GM21515 (cell line): ENCODE data around the gene SNX1.

ENCODE experiments used
- ATAC-seq: cut with Tn5 transposase; IDR thresholded peaks from one replicate; pipeline ENCODE4 v1.9.1; 2021; ENCODE audit not compliant: unreplicated experiment

The SNX1 gene

GRCh38 chr15:64162478-64162868 lies 66.7 kb downstream of the SNX1 start:
- ATAC-seq, result no peak

- peak; percentile 88 for ATAC-seq
Observed at GRCh38 chr15:64162869-64163658, 67.3 kb downstream of the SNX1 start, which contains the start of gene PPIB. Gene PPIB (minus strand): TSS chr15:64163022. CDS start chr15:64162986, 36 bp downstream.

DNA sequence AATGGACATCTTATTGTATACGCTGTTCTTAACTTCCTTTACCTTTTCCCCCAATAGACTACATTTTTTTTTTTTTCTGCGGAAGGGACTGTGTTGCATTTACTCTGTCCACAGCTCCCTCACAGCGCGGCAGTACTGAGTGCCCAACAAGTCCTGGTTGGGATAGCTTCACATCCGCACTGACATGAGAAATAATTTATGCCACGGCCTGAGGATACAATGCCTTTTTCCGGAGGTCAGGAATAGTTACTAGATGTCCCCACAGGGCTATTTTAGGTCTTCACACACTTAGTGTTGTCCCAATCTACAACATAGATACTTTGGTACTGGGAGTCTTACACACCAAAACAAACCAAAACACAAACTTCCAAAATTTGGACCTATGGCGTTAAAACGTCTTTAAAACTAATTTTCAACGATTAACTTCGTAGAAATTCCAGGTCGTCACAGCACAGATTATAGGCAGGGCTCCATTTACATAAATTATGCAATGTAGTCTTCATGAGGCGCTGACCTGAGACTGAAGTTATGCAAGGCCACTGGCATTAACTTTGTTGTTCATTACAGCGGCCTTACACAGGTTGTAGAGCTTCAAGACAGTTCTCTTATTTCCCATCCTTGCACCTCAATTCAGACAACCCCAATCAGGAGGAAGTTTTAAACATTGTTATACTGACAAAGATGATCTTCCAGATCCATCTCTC lies 68.0 kb downstream of the SNX1 start:
- peak; percentile 11 for ATAC-seq

GRCh38 chr15:64164436-64164835 lies 68.7 kb downstream of the SNX1 start:
- ATAC-seq, result no peak

- no peak for ATAC-seq
Observed at GRCh38 chr15:64166102-64166890, 70.5 kb downstream of the SNX1 start.

DNA sequence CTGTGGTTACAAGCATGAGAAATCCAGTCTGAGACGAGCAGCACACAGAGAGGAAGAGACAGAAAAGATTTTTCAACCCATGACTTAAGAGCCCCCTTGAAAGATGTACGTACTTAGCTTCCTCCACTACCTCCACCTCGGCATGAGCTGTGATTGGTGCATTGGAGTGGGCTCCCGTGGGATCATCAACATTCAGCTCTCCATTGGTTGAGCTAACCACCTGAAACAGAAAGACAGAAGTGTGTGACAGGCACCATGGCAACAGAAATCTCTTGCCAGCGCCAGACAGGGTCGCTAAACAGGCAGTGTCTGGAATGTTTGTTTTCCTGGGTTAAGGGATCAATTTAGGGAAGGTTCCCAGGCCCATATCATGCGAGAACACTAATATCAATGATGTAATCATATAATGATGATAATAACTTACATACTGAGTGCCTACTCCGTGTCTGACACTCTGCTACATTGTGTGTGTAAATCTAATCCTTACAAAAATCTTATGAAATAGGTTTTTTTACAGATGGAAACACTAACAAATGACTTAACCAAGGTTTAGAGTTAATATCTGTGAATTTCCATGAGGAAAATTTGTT lies 84.5 kb downstream of the SNX1 start:
- ATAC-seq, result no peak

DNA sequence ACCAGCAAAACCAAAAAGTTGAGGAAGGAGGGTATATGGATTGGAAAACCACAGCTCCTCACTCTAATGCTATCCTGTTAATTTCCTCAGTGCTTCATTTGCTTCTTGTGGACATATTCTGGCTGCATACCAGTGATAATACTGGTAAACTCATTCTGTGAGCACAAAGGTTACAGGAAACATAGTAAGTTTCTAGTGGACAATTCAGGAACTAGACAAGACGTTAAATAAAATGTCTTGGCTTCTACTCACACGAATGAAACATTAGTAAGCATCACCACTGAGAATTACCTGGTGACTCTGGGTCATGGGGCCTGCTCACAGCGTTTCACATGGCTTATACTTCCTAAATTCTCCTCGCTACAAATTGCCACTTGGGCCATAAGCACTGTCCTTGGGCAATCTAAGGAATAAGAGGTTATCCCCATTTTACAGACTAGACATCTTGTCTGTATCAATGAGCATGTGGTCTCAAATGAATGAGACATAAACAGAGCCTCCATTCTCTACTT lies 87.1 kb downstream of the SNX1 start:
- ATAC-seq, result no peak

GRCh38 chr15:64185146-64185911 lies 89.5 kb downstream of the SNX1 start:
- ATAC-seq, result no peak

GRCh38 chr15:64187396-64188191 lies 91.8 kb downstream of the SNX1 start:
- ATAC-seq, result no peak
